GM19239 (cell line): ENCODE data around the gene TM4SF20.
A peak's percentile ranks its signal among the peaks of the same experiment; 100 is the strongest.

Experiments
- DNase-seq: peaks from one replicate; pipeline ENCODE4 v3.0.0; 2011; ENCODE audit warnings: low spot score; ENCODE audit not compliant: insufficient read length
- FAIRE-seq: peaks from 2 replicates; lab custom pipeline; 2011; peaks lifted over from hg19 to GRCh38; lab: Jason Lieb, UNC

Gene TM4SF20

DNA sequence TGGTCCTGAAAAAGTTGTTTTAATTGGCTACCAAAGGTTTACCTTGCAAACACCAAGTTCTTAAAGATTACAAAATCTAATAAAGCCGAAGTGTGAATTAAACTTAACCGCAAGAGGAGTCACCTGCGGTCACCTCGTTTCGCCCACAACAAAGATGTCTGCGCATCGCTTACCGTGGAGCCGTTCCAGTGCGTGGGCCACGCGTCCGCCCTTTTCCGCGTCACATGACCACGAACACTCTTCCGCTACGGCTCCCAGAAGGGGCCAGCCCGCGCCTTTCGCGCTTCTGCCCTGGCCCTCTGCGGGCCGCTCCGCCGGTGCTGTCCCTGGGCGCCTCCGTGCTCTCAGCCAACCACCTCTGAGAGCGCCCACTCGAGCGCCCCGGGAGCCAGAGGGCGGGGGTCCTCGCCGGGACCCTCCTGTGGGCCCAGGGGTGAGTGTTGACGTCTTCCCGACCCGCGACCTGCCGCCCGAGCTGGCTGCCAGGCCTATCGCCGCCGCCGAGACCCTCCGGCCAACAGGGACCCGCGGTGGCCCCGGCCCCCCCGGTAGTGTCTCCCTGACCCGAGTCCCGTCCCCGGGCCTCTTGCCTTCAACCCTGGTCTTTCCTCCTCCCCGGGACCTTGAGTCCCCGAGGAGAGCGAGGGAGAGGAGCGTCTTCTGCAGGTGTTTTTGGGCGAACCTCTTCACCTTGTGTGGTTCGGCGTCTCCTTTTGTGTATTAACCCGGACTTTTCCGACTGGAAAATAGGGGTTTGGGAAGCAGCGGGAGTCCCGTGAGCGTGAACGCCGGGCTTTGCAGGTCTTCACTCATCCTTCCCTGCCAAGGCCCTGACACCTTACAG is 53.9 kb downstream of the TM4SF20 start, which contains the start of gene MFF:
Gene MFF (plus strand): TSS at position 257 of the 844 bp plus-strand sequence. CDS start 5,415 bp downstream, outside the sequence.
- FAIRE-seq: peak; percentile 98

DNA sequence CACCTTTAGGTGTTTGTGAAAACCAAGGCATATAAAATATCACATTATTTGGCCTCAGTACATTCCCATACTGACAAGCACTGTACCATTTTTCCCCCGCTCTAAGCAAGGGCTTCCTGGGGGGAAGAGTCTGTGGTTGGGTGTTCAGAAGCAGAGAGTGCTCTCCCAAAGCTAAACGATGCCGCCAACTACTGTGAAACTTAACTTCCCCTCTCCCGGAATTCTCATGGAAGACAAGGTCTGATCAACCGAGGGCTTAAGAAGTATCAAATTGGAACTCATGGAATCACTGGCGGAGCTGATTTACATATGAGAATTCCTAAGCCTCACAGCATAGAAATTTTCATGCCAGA is 54.5 kb downstream of the TM4SF20 start:
- peak; percentile 5 for DNase-seq
- no peak for FAIRE-seq

More for the DNA sequence above, 53.9 kb downstream of the TM4SF20 start, which contains the start of gene MFF:
- peak; percentile 92 for DNase-seq

DNA sequence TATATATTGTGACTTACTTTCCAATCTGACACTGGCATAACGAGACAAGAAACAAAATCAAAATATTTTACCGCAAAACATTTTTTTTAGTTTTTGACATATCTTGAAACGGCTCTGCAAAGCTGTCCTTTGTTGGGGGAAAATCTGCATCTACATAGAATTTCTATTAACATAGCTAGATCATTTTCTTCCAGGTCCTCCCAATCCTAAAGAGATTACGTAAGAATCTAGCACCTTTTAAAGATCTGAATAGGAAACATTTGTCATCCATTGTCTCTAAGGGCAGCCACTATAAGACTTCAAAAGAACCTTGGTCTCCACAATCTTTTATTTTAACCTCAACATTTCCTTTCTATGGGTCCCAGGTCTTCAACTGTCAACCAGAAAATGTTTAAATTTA is 55.3 kb downstream of the TM4SF20 start:
- no peak for FAIRE-seq
- DNase-seq: no peak

DNA sequence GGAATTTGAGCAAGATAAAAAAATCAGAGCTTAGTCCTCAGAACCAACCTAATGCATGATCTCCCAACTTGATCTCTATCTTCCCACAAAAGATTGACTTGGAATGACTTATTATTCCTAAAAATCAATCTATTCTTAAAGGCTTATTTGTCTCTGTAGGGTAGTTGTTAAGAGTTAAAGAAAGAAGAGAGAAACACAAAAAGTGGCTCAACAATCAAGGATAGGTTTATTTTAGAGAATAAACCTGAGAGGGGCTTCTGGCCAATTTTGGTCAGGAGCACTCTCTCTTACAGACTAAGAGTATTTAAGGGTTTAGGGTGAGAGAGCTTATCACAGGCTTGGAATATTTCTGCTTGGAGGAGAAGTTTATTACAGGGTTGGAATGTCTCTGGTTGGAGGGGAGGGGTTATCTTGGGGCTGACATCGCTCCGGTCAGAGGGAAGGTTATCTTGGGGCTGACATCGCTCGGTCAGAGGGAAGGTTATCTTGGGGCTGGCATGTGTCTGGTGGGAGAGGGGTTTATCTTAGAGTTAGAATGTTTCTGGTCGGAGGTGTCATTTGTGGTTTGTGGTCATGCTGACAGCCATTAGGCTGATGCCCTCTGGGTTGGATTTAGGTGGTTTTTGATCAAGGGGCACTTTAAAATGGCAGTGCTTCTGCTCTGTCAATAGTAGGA is 56.4 kb downstream of the TM4SF20 start:
- no peak for FAIRE-seq
- DNase-seq: no peak

DNA sequence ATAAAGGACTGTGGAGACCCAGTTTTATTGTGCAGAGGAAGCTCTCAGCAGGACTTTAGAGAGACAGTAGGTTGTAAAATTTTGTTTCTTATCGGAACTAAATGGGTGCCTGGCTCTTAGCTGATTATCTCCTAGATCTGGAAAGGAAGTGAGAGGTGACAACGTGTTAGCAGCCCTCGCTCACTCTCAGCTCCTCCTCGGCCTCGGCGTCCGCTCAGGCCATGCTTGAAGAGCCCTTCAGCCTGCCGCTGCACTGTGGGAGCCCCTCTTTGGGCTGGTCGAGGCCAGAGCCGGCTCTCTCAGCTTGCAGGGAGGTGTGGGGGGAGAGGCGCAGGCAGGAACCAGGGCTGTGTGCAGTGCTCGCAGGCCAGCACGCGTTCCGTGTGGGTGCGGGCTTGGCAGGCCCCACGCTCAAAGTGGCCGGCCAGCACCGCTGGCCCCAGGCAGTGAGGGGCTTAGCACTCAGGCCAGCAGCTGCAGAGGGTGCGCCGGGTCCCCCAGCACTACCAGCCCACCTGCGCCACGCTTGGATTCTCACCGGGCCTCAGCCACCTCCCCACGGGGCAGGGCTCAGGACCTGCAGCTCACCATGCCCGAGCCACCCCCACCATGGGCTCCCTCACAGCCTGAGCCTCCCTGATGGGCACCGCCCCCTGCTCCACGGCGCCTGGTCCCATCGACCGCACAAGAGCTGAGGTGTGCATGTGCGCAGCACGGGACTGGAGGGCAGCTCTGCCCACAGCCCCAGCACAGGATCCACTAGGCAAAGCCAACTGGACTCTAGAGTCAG is 58.6 kb downstream of the TM4SF20 start:
- FAIRE-seq (no peak), DNase-seq (no peak)

DNA sequence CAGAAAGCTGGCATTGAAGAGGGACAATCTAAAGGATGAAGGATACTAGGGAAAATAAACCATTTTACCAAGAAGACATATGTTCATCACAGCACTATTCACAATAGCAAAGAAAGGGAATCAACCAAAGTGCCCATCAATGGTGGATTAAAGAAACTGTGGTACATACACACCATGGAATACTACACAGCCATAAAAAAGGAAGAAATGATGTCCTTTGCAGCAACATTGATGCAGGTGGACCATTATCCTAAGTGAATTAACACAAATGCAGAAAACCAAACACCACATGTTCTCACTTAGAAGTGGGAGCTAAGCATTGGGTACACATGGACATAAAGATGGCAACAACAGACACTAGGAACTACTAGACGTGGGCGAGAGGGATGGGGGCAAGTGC is 61.3 kb downstream of the TM4SF20 start:
- no peak for DNase-seq
- no peak for FAIRE-seq

DNA sequence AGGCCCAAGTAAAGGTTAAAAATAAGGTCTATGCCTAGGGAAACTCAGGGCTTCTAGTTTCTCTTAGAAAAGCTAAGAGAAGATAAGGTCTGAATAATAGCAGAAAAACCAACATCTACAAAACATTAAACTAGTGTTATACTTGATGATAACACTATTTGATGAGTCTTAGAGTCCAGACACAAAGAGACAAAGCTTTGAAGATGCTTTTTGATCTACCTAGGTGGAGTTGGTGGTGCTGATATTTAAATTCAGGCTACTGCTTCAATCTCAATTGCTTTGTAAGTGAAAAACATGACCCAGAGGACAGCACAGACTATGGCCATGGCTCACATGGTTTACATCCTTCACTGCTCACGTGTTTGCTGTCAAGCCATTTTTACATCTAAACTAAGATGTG is 65.8 kb downstream of the TM4SF20 start:
- DNase-seq (no peak), FAIRE-seq (no peak)

DNA sequence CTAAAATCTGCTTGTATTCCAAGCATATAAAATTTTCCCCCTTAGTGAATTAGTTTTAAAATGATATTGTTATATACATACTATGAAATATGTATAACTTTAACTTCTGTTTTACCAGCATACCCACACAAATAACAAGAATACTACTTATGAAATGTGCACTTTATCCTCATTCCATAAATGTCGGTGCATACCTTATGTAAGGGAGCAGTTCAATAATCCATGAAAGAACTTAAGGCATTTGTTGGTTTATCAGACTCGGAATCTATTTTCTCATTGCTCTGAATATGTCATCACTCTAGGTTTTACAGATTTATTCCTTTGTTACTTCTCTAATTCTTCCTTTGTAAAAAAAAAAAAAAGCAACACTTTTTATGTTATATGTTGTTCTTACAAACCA is 66.5 kb downstream of the TM4SF20 start:
- no peak for FAIRE-seq
- no peak for DNase-seq
